Activated effector memory CD4-positive, alpha-beta T cell treated with Interleukin-2 at 50 U/mL for 16 hours (primary cell): ENCODE data around the gene KIAA1958.
"Not testable (repeated sequence)": the region's sequence is repeated elsewhere in the genome, so short reads cannot be mapped to it uniquely, and the experiment has no call there.

Experiments
- DNase-seq: peaks from one replicate; pipeline ENCODE4 v3.0.0-alpha.2; 2020

The KIAA1958 gene

DNA sequence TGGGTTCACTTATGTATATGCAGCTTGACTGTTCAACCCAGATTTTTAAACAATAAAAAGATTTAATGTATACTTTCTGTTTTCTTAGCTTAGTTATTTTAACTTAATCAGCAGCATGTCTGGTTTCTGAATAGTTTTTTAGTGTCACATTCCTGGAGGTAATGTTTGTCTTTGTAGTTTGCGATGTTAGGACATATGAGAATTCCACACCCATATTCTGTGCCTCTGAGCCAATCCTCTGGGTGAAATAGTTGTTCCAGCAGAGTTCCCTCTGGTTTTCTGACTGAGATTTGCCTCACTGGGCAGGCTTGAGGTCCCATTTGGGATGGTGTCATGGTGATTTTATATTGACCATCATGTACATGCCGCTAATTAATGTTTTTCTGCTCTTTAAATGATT, 182.7 kb downstream of the KIAA1958 start:
- no peak for DNase-seq

DNA sequence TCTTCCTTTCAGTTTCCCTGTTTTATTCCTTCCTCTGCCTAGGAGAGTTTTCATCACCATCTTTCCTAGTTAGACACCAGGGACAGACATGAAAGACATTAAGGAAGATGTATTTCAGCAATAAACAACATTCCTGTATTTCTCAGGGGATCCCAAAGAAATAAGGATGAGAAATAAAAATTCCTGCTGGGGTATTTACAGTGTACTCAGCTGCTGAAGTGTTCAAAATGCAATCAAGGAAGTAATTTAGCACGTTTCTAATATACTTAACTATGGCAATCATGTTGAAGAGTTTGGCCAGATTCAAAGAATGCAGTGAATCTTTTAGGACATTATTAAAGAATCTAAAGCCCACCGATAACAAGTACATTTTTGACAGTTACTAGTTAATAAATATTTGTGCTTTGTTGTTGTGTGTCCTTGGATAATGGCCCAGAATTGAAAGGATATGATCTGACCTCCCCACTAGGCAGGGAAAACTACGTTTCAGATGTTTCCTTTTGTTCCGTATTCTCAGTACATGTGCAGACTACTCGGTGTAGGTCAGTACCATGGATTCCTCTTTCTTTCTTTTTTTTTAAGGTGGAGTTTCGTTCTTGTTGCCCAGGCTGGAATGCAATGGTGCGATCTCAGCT, 184.5 kb downstream of the KIAA1958 start:
- DNase-seq, result no peak

DNA sequence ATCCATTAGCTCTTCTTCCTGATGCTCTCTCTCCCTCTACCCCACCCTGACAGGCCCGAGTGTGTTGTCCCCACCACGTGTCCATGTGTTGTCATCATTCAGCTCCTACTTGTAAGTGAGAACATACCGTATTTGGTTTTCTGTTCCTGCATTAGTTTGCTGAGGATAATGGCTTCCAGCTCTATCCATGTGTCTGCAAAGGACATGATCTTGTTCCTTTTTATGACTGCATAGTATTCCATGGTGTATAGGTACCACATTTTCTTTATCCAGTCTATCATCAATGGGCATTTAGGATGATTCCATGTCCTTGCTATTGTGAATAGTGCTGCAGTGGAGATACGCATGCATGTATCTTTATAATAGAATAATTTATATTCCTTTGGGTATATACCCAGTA, 186.6 kb downstream of the KIAA1958 start:
- not testable (repeated sequence) for DNase-seq

DNA sequence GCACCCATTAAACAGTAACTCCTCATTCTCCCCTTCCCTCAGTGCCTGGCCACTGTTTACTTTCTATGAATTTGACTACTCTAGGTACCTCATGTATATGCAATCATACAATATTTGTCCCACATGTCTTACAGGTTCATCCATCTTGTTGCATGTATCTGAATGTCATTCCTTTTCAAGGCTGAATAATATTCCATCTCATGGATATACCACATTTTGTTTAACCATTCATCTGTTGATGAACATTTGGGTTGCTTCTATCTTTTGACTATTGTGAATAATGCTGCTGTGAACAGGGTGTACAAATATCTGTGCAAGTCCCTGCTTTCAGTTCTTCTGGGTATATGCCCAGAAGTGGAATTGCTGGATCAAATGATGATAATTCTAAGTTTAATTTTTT, 190.4 kb downstream of the KIAA1958 start:
- no peak for DNase-seq

DNA sequence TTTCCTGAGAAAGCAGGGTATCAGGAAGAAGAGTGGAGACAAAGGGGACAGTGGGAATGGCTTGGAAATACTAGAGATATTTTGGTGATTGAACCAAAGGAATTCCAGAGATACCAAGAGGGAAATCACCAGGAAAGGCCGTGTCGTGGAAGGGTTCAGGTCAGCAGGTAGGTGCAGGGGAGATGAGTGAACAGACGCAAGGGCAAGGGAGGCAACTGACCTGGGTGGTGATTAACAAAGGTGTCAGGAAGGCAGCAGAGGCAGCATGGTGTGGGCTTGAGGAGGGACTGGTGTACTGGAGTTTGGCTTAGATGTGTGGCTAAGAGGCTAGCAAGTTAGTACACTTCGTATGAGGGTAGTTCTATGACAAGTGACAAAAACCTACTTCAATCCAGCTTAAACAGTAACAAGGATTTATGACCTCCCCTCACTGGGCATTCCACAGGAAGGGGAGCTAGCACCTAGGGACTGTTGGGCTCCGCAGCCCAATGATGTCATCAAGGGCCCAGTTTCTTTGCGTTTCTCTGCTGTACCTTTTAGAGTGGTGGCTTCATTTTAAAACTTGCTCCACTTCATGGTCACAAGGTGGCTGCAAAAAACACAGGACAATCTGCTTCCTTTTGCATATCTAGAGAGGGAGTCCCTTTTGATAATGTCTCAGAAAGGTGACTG, 194.2 kb downstream of the KIAA1958 start:
- DNase-seq, result no peak

DNA sequence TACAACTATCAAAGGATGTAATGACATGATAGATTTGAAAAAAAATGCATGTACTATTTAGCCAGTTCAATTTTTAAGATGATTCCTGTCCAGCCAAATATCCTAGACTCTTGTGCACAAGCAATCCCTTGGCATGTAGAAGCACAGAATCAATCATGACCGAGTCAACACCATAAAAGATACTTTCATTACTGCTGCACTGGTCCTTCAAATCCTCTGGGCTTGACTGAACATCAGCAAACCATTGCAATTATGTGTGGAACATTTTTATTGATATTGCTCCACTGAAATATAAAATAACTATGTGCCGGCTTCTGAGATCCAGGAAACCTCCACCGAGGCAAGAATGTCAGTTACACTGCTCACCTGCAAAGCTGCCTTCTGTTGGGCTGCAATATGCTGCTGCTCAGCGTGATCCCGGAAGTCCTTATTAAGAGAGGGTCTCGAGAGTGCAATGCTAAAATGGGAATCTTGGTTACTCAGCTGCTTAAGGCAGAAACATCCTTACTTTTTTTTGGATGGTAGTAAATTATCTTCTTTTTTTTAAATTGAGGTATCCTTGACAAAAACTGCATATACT, 202.6 kb downstream of the KIAA1958 start:
- DNase-seq, result no peak

DNA sequence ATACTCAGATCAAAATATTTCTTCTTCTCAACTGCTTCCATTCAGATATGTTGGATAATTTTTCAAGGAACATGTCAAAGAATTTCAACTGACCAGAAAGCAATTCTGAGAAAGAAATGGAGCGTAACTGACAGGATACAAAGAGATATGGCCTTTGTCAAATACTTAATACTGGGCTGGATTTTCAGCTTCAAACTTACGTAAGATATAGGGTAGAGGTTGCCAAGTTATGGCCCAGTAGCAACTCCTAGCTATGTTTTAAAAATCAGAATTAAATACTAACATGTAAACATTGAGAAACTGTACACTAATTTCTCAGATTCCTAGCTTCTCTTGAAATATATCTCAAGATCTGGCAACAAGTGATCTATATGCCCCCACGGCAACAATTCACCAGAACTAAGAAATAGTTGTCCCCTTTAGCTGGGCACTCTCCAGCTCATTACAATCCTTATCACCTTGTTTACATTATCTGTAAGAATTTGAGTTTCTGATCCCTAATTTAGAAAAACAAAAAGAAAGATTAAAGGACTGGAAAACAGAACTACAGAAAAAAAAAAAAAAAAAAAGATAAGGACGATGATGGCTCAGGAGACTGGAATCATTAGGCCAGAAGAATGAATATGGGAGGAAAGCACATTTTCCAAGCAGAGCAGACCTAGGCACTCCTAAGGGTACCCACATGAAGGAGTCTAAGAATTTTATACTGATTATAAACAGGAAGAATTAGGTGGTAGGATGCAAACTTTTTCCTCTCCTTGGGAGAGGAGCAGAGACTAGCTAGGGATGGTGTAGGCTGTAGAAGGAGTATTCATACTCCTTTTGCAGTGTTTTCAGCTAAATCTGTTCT, 208.3 kb downstream of the KIAA1958 start:
- no peak for DNase-seq

DNA sequence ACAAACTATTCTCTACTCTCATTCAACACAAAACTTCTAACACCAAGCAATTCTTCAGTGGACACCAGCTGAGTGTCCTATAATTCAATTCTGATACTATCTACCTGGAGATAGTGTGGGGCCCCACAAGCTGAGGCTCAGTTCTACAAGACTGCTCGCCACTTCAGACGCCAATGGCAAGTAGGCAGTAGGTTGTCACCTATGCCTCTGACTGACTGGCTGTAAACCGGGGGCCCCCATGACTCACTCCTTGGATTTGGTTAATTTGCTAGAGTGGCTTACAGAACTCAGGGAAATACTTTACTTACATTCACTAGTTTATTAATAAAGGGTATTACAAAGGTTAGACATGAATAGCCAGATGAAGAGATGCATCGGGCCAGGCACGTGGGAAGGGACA, 209.8 kb downstream of the KIAA1958 start:
- DNase-seq, result no peak

DNA sequence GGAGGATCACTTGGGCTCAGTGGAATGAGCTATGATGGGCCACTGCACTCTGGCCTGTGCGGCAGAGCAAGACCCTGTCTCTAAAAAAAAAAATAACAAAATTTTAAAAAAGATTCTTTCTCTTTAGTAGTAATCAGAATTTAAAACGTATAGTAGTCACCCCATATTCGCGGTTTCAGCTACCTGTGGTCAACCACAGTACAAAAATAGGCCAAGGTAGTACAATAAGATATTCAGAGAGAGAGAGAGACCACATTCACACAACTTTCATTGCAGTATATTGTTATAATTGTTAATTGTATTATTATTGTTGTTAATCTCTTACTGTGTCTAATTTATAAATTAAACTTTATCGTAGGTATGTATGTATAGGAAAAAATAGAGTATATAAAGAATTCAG, 212.6 kb downstream of the KIAA1958 start:
- no peak for DNase-seq

DNA sequence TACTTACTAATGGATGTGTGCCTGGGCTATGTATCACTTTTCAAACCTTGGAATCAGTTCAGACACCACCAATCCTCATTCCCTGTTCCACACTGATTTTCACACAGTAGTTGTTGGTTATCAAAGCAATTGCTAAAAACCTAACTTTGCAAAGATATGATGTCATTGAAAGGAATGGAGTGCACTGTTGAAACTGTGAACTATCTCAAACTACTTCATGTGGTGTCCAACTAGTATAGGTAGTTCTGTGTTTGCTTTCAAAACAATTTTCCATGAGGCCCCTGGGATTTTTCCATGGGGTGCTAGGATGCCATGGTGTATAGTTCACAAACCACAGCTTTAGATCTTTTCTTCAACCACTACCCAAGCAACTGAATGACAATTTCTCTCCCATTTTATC, 213.5 kb downstream of the KIAA1958 start:
- DNase-seq, result no peak

DNA sequence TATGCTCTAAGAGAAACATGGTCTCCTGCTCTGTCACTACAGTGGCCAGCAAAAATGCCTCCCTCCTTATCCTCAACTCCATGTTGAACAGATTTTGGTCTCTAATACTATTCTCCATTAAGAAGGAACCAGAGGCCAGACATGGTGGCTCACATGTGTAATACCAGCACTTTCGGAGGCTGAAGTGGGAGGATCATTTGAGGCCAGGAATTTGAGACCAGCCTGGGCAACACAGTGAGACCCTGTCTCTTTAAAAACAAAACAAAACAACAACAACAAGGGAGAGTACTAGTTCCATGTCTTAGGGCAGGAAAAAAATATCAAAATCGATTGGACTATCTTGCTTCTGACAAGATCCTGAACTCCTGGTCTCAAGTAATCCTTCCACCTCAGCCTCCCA, 216.7 kb downstream of the KIAA1958 start:
- DNase-seq, result no peak

DNA sequence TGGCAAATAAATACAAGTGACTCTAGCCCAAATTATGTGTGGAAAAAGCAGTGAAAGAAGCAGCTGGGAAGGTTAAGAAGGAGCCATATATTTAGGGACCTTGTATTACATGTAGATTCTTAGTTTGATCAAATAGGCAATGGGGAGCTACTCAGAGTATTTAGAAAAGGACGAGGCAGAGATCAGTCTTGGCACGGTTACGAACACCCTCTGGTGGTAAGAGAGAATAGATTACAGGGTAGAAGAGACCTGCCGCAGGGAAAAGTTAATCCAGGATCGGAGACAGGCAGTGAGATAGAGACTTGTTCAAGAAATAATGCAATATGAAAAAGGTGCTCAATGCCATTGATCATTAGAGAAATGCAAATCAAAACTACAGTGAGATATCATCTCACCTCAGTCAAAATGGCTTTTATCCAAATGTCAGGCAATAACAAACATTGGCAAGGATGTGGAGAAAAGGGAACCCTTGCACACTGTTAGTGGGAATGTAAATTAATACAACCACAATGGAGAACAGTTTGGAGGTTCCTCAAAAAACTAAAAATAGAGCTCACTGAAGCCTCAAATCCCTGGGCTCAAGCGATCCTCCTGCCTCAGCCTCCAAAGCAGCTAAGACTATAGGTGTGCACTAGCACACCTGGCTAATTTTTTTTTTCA, 219.3 kb downstream of the KIAA1958 start:
- DNase-seq, result no peak

DNA sequence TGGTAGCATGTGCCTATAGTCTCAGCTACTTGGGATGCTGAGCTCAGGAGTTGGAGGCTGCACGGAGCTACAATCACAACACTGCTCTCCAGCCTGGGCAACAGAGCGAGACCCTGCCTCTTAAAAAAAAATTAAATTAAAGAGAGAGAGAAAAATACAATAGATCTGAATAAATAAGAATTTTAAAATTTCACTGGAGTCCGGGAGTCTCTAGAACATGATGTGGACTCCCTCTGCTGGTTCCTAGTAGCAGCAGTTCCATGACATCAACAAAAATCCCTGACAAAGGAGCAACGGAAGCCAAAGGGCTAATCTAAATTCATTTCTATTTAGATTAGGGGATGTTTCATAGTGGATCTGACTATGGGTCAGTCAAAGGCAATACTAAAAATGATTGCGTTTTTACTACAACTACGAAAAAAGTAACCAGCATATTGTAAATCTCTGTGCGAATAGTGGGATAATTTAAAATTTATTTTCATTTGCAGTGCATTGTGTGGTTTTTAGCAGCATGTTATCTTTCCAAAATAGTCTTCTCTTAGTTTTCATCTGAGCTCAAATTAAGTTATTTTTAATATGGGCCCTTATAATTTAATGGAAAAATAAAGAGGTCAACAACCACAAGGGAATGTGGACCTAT, 224.5 kb downstream of the KIAA1958 start:
- DNase-seq, result no peak

DNA sequence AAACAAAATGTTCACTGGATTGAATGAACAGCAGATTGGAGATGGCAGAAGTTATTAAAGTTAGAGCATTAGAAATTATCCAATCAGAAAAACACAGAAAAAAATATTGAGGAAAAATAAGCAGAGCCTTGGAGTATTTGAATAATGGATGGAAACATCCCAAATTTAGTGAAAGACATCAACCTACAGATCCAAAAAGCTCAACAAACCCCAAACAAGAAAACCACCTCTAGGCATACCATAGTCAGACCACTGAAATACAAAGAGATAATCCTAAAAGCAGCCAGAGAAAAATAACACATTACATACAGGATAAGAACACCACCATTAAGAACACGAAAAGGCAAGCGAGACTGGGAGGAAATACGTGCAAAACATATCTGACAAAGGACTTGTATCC, 226.1 kb downstream of the KIAA1958 start:
- DNase-seq, result no peak

DNA sequence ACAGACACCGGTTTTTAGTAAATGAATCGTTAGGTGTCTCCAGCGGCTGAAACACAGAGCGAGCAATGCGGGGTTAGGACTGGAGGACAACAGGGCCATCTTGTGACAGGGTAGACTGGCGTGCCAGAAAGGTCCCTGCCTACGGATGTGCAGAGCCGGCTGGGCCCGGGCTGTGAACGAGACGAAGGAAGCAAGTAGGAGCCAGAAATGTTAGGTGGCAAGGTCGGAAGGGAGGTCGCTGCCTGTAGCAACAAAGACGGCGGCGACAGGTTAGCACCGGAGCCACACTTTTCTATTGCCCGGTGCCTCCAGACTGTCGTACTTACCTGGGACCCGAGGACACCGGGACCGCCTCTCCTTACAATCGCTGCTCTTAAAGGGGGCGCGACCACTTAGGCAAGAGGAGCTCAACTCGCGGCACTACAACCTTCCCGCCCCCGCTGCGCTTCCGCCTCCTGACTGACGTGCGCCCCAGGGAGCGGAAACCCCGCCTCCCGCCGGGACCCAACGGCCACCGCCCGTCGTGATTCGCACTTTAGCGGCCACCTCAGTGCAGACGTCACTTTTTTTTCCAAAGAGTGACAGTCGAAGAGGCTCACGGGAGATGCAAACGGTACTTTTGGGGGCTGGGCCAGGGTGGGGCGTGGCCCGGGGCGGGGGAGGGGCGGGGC, 231.2 kb downstream of the KIAA1958 start, which contains the start of gene INIP:
Gene INIP, minus strand, starts transcription at position 457 of the 671 bp plus-strand sequence. CDS start 1,632 bp downstream, outside the sequence.
- peak; percentile 95 for DNase-seq
